GM18861 (cell line): ENCODE measurements around the gene UBE2QL1.

Experiments
- ATAC-seq: cut with Tn5 transposase; IDR thresholded peaks from one replicate; pipeline ENCODE4 v1.9.1; 2021; ENCODE audit not compliant: unreplicated experiment

UBE2QL1 gene

DNA sequence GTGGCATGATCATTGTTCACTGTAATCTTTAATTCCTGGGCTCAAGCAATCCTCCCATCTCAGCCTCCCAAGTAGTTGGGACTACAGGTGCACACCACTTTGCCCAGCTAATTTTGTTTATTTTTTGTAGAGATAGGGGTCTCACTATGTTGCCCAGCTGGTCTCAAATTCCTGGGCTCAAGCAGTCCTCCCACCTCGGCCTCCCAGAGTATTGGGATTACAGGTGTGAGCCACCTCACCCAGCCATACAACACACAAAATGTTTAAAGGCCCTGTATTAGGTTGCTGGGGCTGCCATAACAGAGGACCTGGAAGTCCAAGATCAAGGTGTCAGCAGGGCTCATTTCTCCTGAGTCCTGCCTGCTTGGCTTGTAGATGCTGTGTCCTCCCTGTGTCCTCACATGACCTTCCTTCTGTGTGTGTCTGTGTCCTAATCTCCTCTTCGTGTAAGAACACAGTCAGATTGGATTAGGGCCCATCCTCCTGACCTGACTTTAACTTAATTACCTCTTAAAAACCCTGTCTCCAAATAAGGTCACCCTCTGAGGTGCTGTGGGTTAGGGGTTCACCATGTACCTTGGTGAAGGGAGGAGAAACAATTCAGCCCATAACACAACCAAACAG is 5.4 kb downstream of the UBE2QL1 start:
- no peak for ATAC-seq

GRCh38 chr5:6454628-6455053 is 6.0 kb downstream of the UBE2QL1 start:
- ATAC-seq, result no peak

- no peak for ATAC-seq
These were observed 7.0 kb downstream of the UBE2QL1 start for GRCh38 chr5:6455571-6456200.

GRCh38 chr5:6456766-6457370 is 8.2 kb downstream of the UBE2QL1 start:
- ATAC-seq, result no peak

- no peak for ATAC-seq
These were observed 8.9 kb downstream of the UBE2QL1 start for GRCh38 chr5:6457592-6457991.

DNA sequence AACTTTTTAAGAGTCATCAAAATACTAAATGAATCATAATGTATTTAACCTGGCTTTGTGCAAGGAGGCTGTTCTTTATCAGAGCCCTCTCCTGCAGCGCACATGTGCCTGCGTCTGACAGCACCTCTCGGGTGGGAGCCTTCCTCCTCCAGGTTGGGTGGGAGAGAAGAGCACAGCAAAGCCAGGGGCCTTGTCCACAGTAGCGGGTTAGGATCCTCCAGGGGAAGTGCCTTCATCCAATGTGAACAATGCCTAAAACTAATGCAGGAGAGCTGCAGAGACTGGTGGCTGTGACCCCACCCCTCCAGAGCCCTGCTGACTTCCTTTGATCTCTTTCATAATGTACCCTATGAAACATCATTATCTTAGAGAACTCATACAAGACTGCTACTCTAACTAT is 10.2 kb downstream of the UBE2QL1 start:
- ATAC-seq, result no peak

GRCh38 chr5:6459896-6460295 is 11.2 kb downstream of the UBE2QL1 start:
- ATAC-seq, result no peak

DNA sequence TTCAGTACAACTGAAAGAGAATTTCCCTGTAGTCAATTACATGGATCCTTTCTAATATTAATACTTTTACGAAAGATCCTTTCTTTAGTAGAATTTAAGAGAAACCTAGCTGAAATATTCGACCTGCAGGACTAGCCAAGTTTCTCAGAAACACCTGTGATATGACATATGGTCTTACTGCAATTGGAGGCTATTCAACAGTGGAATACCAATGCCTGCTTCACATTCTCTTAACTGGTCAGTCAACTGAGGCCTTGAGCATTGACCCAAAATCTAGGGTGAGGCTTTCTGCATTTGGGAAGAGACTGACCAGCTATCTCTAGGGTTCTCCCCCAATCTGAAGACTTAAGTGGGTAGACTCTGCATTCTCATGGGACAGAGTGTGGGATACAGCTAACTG is 12.3 kb downstream of the UBE2QL1 start:
- no peak for ATAC-seq

GRCh38 chr5:6461793-6462650 is 13.4 kb downstream of the UBE2QL1 start:
- no peak for ATAC-seq

DNA sequence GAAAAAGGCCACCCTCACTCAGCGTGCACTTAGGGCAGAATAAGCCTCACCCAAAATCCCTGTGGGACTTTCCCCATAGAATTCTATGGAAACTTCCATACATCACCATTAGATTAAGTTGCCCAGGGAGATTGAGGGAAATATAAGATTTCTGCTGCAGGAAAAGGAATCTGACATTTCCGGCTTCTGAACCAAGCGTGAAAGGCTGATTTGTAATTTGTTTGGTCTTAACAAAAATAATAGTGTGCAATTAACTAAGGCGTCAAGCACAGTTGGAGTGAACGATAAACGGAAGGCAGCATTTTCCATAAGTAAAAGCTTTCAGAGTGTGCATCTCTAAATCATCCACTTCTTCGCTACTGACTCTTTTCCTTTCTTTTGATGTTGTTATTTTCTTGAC is 14.0 kb downstream of the UBE2QL1 start:
- ATAC-seq, result no peak

- ATAC-seq, result no peak
These were observed 15.8 kb downstream of the UBE2QL1 start for GRCh38 chr5:6464441-6464840.

DNA sequence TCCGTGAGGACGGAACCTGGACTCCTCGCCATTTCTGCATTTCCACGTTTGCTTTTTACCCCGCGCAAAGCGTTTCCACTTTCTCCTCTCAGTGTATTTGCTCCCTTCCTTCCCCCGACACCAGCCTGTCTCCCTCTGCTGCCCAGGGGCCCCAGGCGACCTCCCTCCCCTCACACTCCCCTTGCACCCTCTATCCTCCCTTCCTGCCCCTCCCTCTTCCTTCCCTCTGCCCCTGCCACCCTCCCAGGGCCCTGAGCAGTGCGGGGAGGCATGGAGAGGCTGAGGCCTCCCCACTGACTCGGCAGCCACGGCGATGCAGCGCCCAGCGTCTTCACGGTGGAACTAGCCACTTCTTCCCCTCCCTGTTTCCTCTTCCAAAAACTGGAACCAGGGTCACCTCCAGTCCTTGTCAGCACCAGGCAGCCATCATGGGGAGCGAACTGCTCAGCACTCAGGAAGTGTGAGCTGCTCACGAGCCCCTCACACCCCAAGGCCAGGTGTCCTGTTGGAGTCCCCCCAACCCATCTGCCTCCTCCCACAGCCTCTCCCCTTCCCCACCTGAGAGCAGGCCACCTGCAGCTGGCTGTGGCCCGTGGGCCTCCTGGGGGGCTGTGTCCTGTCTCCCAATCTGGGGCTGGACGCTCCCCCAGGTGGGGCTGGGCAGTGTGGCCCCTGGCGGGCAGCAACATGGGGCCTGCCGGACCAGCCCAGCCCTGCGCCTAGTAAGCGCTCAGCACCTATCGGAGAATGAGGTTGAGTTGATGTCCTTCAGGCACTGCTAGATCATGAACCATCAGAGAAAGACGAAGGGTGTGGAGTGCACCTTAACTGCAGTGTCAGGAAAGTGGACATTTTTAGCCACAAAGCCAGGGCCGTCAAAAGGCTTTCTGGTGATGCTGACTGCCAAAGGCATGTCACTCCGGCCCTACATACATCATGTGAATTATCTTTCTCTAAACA is 17.5 kb downstream of the UBE2QL1 start:
- no peak for ATAC-seq

DNA sequence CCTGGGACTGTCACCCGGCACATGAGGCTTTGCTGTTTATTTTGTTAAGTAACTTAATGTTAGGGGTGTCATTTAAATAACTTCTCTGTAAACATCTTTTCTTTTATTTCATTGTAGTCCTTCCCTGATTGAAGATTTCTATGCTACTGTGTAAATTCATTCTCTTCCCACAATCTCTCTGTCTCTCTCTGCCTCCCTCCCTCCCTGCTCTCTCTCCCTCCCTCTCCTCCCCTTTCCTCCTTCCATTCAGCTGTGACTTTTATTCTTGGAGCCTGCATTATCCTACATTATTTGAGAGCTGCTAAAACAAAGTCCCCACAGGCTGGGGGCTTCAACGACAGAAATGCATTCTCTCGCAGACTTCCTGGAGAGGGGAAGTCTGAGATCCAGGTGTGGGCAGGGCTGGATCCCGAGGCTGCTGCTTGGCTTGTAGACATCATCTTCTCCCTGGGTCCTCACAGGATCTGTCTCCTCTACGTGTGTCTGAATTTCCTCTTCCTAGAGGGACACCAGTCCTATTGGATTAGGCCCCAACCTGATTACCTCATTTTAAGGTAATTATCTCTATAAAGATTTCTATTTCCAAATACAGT is 18.4 kb downstream of the UBE2QL1 start:
- no peak for ATAC-seq

DNA sequence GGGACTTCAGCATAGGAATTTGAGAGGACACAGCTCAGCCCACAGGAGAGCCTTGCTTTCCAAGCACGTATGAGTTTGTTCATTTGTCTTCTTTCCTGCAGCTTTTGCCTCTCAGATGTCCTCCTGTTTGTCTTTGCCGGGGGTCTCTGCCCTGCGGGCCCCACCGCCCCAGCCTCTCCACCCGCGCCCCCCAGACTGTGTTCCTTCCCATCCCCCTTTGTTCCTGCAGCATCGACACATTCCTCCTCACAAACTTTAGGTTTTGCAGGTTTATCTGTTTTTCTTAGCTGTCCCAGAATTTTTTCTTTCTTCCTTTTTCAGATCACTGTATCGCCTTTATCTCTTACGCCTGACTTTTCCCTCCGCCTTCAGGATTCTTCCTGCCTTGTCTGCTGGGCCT is 18.9 kb downstream of the UBE2QL1 start:
- no peak for ATAC-seq

DNA sequence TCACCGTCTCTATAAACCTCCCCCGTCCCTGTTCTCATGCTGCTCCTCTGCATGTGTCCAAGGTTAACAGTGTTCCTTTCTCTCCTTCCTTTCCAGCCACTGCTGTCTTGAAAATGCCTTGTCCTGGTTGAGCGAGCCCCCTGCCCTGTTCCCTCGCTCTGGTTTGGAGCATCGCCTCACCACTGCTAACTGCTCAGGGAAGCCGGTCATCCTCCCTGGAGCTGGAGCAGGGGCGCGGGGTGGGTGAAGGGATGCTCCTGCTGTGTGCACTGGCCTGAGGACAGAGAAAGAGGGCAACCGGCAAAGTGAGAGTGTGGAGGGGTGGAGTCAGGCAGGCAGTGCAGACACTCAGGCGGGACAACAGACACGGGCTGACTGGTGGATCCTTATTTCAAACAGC is 19.4 kb downstream of the UBE2QL1 start:
- no peak for ATAC-seq

- ATAC-seq, result no peak
These were observed 20.2 kb downstream of the UBE2QL1 start for GRCh38 chr5:6468870-6469269.

DNA sequence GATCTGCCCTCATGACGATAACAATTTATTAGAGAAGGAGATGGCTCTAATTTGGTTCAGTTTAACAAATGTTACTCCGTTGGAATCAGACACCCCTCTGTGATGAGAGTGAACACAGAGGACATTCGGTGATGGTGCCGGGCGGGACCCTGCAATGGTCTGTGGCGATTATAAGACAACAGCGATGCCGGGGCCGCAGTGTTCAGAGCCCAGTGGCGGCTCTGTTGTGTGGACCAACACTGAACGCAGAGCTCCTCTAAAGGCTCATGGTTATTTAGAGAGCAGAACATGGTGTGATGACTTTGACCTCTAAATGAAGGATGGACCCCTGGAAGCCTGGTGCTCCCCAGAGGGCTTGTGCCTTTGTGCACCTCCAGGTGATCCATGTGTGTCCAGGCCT is 21.2 kb downstream of the UBE2QL1 start:
- ATAC-seq, result no peak

GRCh38 chr5:6470672-6471071 is 22.0 kb downstream of the UBE2QL1 start:
- ATAC-seq, result no peak

DNA sequence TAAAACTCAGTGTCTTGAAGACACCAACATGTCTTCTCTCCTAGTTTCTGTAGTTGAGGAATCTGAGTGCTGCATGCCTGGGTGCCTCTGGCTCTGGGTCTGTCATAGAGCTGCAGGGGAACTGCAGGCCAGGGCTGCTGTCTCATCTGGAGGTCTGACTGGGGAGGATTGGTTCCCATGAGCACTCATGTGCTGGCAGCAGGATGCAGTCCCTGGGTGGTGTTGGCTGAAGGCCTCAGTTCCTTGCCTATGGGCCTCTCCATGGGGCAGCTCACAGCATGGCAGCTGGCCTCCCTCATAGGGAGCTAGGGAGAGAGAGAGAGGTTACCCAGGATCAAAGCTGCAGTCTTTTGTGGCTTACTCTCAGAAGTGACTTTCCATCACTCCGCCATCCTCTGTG is 22.6 kb downstream of the UBE2QL1 start:
- ATAC-seq, result no peak

GRCh38 chr5:6472792-6473191 is 24.1 kb downstream of the UBE2QL1 start:
- ATAC-seq, result no peak
